ENCODE data around the gene PRSS2. TPM values are rescaled to one million over a fixed set of nuclear protein-coding genes. Genes with fewer than 3 reads are reported as not detected.
A peak's percentile ranks its signal among the peaks of the same experiment; 100 is the strongest.

Gene PRSS2
- total RNA-seq, 1 experiment from 2014 or later = not detected

- H3K9me3 Mint-ChIP-seq (ENCODE audit: unreplicated experiment) = no peaks in the 10 kb centered on the region
- no peak for TF ChIP-seq CTCF (IDR thresholded peaks at IDR 0.05; ENCODE audit: unreplicated experiment)
- H3K27ac Mint-ChIP-seq (ENCODE audit: low read depth, unreplicated experiment) = no peak overlapping the region
- no peaks in the 10 kb centered on the region for H3K36me3 Mint-ChIP-seq (ENCODE audit: insufficient read depth, unreplicated experiment)
- no peak overlapping the region for H3K4me3 Mint-ChIP-seq (ENCODE audit: unreplicated experiment)
- H3K4me1 Mint-ChIP-seq (ENCODE audit: insufficient read depth, unreplicated experiment) = no peaks in the 10 kb centered on the region
- intact Hi-C loops (cut with micrococcal nuclease) = no loop called here
- CTCF ChIA-PET = interaction anchor here (0.6 to 5.2 kb wide), 15 partner anchors 10 to 284 kb away, joined by 3 to 43 read pairs (median 4); no protein-coding TSS in a partner anchor
- POLR2A ChIA-PET = no interaction called here
- peaks cover 76% of the 10 kb centered on the region for H3K27me3 Mint-ChIP-seq (ENCODE audit: insufficient read depth, unreplicated experiment)
- no peak for DNase-seq (ENCODE audit: unreplicated experiment)
- BruUV-seq (replicated peaks) = no TSS peak
Observed at GRCh38 chr7:142808461-142808801, 37.7 kb downstream of the PRSS2 start.

DNA sequence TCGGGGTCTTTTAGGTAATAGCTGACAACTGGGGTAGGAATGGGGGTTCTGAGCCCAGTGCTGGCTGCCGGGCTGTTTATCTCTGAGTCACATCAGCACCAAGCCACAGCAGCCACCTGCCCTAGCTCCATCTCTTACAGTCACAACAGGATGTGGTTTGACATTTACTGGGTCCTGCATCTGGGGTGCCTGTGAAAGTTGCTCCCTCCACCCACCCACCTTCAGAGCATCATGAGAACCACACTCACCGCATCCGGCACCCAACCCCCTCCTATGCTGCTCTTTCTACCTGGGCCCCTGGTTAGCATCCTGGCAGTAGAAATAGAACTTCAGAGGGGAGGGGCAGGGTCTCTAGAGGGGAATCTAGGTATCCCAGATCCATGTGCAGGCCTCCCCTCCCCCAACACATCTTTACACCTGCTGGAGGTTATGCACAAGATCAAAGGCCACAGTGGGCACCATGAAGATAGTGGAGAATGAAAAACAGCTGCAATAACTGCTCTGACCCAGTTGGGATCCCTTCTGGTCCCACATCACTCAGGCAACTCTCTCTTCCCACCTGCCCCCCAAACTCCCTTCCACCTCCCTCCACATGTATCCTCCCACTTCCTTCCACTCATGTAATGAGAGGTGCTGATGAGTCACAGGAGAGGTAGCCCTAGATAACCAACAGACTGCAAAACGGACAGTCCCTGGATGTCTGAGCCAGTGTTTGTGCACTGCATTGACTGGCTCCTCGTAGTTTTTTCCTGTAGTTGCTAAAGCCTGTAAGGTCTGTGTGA, 38.2 kb downstream of the PRSS2 start:
- Mint-ChIP-seq H3K4me3 (ENCODE audit: unreplicated experiment) (no peak overlapping the region), H3K27me3 (ENCODE audit: insufficient read depth, unreplicated experiment) (peaks cover 77% of the 10 kb centered on the region), H3K9me3 (ENCODE audit: unreplicated experiment) (no peaks in the 10 kb centered on the region), H3K36me3 (ENCODE audit: insufficient read depth, unreplicated experiment) (no peaks in the 10 kb centered on the region), H3K4me1 (ENCODE audit: insufficient read depth, unreplicated experiment) (no peaks in the 10 kb centered on the region), H3K27ac (ENCODE audit: low read depth, unreplicated experiment) (no peak overlapping the region)
- TF ChIP-seq CTCF (IDR thresholded peaks at IDR 0.05; ENCODE audit: unreplicated experiment) = no peak
- intact Hi-C loops (cut with micrococcal nuclease) = no loop called here
- ChIA-PET POLR2A (no interaction called here), CTCF (interaction anchor here (0.6 to 7.1 kb wide), 14 partner anchors 9 to 285 kb away, joined by 3 to 61 read pairs (median 4); no protein-coding TSS in a partner anchor)
- BruUV-seq (replicated peaks) = no TSS peak
- peak; percentile 9 for DNase-seq (ENCODE audit: unreplicated experiment)

DNA sequence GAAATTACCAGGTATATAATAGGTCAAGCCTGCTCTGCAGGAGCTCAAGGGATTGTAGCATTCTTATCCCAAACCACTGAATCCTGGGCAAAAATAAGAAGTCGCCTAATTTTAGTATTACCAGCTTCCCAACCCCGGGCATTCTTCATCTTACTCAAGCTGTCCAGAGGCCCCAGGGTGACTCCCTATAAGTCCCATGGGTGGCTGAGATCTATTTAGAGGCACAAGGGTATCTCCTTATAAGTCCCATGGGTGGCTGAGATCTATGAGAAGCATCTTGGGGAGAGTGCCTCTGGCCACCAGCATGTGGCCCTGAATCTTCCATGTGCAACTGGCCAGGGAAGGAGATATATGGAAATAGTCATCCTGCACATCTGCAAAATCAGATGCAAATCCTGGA, 38.9 kb downstream of the PRSS2 start:
- H3K4me3 Mint-ChIP-seq (ENCODE audit: unreplicated experiment) = no peak overlapping the region
- BruUV-seq (replicated peaks) = no TSS peak
- H3K36me3 Mint-ChIP-seq (ENCODE audit: insufficient read depth, unreplicated experiment) = no peaks in the 10 kb centered on the region
- ChIA-PET CTCF (interaction anchor here (0.6 to 7.1 kb wide), 15 partner anchors 10 to 834 kb away, joined by 3 to 61 read pairs (median 12); no protein-coding TSS in a partner anchor), POLR2A (no interaction called here)
- intact Hi-C loops (cut with micrococcal nuclease) = loop anchor here (2.0 kb wide), 1 partner anchor 27 kb away; no protein-coding TSS in a partner anchor
- no peak for DNase-seq (ENCODE audit: unreplicated experiment)
- H3K9me3 Mint-ChIP-seq (ENCODE audit: unreplicated experiment) = no peaks in the 10 kb centered on the region
- H3K4me1 Mint-ChIP-seq (ENCODE audit: insufficient read depth, unreplicated experiment) = no peaks in the 10 kb centered on the region
- H3K27ac Mint-ChIP-seq (ENCODE audit: low read depth, unreplicated experiment) = no peak overlapping the region
- H3K27me3 Mint-ChIP-seq (ENCODE audit: insufficient read depth, unreplicated experiment) = peaks cover 77% of the 10 kb centered on the region
- TF ChIP-seq CTCF (IDR thresholded peaks at IDR 0.05; ENCODE audit: unreplicated experiment) = no peak

GRCh38 chr7:142811154-142811737, 40.5 kb downstream of the PRSS2 start:
- no peaks in the 10 kb centered on the region for H3K9me3 Mint-ChIP-seq (ENCODE audit: unreplicated experiment)
- H3K4me3 Mint-ChIP-seq (ENCODE audit: unreplicated experiment) = no peak overlapping the region
- no peak overlapping the region for H3K27ac Mint-ChIP-seq (ENCODE audit: low read depth, unreplicated experiment)
- H3K4me1 Mint-ChIP-seq (ENCODE audit: insufficient read depth, unreplicated experiment) = no peaks in the 10 kb centered on the region
- CTCF ChIA-PET = interaction anchor here (0.6 to 7.1 kb wide), 64 partner anchors 8 to 1630 kb away, joined by 3 to 61 read pairs (median 4); no protein-coding TSS in a partner anchor
- BruUV-seq (replicated peaks) = no TSS peak
- peaks cover 79% of the 10 kb centered on the region for H3K27me3 Mint-ChIP-seq (ENCODE audit: insufficient read depth, unreplicated experiment)
- DNase-seq (ENCODE audit: unreplicated experiment) = peak; percentile 58
- POLR2A ChIA-PET = no interaction called here
- no peaks in the 10 kb centered on the region for H3K36me3 Mint-ChIP-seq (ENCODE audit: insufficient read depth, unreplicated experiment)
- intact Hi-C loops (cut with micrococcal nuclease) = loop anchor here (1.0 to 2.0 kb wide), 4 partner anchors 28 to 276 kb away; no protein-coding TSS in a partner anchor
- TF ChIP-seq CTCF (IDR thresholded peaks at IDR 0.05; ENCODE audit: unreplicated experiment) = peak; percentile 63

Measured in MCF 10A (cell line).